Nephron progenitor cell (in vitro differentiated cells): ENCODE measurements around the gene OR2T27.

ENCODE experiments used
- DNase-seq: peaks from one replicate; pipeline ENCODE4 v3.0.0; 2021
- H3K27ac Mint-ChIP-seq: 2 replicates; pipeline ENCODE4 v1.8.0; 2021; ENCODE audit warnings: mild to moderate bottlenecking, moderate library complexity, mixed read lengths
- H3K27me3 Mint-ChIP-seq: 2 replicates; pipeline ENCODE4 v1.8.0; 2021; ENCODE audit warnings: mild to moderate bottlenecking, low read depth, mixed read lengths; ENCODE audit not compliant: poor library complexity
- H3K36me3 Mint-ChIP-seq: 2 replicates; pipeline ENCODE4 v1.8.0; 2021; ENCODE audit warnings: low read depth, mixed read lengths
- H3K4me1 Mint-ChIP-seq: 2 replicates; pipeline ENCODE4 v1.8.0; 2021; ENCODE audit warnings: mixed read lengths
- H3K4me3 Mint-ChIP-seq: 2 replicates; pipeline ENCODE4 v1.8.0; 2021; ENCODE audit warnings: mild to moderate bottlenecking, moderate library complexity, mixed read lengths
- H3K9me3 Mint-ChIP-seq: 2 replicates; pipeline ENCODE4 v1.8.0; 2021; ENCODE audit warnings: mild to moderate bottlenecking, moderate library complexity, mixed read lengths
- TF ChIP-seq, protein P1 (sequence below): fragments of 200-600 bp; sonication (generic); IDR thresholded peaks from 2 replicates; pipeline ENCODE4 v1.5.0; 2021; ENCODE audit warnings: antibody characterized with exemption

OR2T27 gene

DNA sequence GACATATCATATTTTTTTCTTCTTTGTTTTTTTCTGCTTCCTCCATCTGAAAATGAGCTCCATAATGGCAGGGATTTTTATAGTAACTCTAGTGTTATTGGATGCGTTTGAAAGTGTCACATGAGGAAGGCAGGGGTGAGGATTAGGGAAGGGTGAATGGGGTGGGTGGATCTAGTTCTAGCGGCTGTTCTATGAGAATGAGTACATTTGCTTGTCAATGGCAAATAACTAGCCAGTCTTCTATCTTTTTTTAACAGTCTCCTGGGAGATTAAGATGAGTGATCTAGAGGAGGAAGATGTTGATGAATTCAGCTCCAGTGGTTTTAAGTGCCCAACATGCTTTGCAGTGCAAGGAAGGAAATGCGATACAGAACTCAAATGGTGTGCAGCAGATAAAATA lies 41.4 kb upstream of the OR2T27 start:
- no peak overlapping the region for H3K27ac Mint-ChIP-seq
- peaks cover 75% of the 10 kb centered on the region for H3K9me3 Mint-ChIP-seq
- peaks cover 2% of the 10 kb centered on the region for H3K27me3 Mint-ChIP-seq
- TF ChIP-seq, protein P1, sequence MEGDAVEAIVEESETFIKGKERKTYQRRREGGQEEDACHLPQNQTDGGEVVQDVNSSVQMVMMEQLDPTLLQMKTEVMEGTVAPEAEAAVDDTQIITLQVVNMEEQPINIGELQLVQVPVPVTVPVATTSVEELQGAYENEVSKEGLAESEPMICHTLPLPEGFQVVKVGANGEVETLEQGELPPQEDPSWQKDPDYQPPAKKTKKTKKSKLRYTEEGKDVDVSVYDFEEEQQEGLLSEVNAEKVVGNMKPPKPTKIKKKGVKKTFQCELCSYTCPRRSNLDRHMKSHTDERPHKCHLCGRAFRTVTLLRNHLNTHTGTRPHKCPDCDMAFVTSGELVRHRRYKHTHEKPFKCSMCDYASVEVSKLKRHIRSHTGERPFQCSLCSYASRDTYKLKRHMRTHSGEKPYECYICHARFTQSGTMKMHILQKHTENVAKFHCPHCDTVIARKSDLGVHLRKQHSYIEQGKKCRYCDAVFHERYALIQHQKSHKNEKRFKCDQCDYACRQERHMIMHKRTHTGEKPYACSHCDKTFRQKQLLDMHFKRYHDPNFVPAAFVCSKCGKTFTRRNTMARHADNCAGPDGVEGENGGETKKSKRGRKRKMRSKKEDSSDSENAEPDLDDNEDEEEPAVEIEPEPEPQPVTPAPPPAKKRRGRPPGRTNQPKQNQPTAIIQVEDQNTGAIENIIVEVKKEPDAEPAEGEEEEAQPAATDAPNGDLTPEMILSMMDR: no peak
- no peak for DNase-seq
- H3K4me3 Mint-ChIP-seq: no peak overlapping the region
- no peaks in the 10 kb centered on the region for H3K36me3 Mint-ChIP-seq
- H3K4me1 Mint-ChIP-seq: no peaks in the 10 kb centered on the region

- DNase-seq: no peak
- peaks cover 77% of the 10 kb centered on the region for H3K9me3 Mint-ChIP-seq
Observed at GRCh38 chr1:248696261-248696660, 40.9 kb upstream of the OR2T27 start.

DNA sequence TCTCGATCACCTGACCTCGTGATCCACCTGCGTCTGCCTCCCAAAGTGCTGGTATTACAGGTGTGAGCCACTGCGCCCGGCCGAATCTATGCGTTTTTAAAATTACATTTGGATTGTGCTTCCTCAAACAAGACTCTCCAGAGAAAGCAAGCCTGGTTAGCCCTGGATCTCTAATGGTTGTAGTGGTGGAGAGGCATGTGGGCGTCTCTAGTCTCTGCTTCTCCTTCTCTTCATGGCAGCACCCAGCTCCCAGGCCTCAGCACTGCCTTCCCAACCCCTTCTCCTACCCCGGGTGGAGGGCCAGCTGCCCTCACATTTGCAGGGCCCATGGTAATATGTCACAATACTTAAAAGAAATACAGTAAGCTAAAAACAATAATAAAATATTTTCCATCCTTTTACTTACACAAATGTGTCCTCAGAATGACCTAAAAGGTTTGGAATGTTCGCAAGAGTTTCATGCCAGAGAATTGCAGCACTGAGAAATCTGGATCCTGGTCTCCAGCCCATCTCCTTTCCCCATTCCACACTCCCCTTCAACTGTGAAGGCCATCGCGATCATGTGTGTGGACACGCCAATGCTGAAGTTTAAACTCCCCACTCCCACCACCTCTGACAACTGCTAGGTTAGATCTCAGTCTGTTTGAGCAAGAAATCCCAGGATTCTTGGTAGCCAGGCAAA lies 40.3 kb upstream of the OR2T27 start:
- TF ChIP-seq, protein P1: no peak
- no peaks in the 10 kb centered on the region for H3K36me3 Mint-ChIP-seq
- no peak overlapping the region for H3K27ac Mint-ChIP-seq
- DNase-seq: no peak
- peaks cover 2% of the 10 kb centered on the region for H3K27me3 Mint-ChIP-seq
- no peak overlapping the region for H3K4me3 Mint-ChIP-seq
- no peaks in the 10 kb centered on the region for H3K4me1 Mint-ChIP-seq
- peaks cover 83% of the 10 kb centered on the region for H3K9me3 Mint-ChIP-seq

More at GRCh38 chr1:248696261-248696660, 40.9 kb upstream of the OR2T27 start:
- Mint-ChIP-seq H3K36me3 (no peaks in the 10 kb centered on the region), H3K4me1 (no peaks in the 10 kb centered on the region), H3K27ac (no peak overlapping the region), H3K27me3 (peaks cover 2% of the 10 kb centered on the region), H3K4me3 (no peak overlapping the region)
- TF ChIP-seq, protein P1: no peak

- no peaks in the 10 kb centered on the region for H3K36me3 Mint-ChIP-seq
- no peak for DNase-seq
- H3K4me3 Mint-ChIP-seq: no peak overlapping the region
- no peak overlapping the region for H3K27ac Mint-ChIP-seq
- H3K9me3 Mint-ChIP-seq: peaks cover 91% of the 10 kb centered on the region
- H3K27me3 Mint-ChIP-seq: peaks cover 2% of the 10 kb centered on the region
- TF ChIP-seq, protein P1: no peak
- no peaks in the 10 kb centered on the region for H3K4me1 Mint-ChIP-seq
Observed at GRCh38 chr1:248691567-248692155, 36.3 kb upstream of the OR2T27 start.

DNA sequence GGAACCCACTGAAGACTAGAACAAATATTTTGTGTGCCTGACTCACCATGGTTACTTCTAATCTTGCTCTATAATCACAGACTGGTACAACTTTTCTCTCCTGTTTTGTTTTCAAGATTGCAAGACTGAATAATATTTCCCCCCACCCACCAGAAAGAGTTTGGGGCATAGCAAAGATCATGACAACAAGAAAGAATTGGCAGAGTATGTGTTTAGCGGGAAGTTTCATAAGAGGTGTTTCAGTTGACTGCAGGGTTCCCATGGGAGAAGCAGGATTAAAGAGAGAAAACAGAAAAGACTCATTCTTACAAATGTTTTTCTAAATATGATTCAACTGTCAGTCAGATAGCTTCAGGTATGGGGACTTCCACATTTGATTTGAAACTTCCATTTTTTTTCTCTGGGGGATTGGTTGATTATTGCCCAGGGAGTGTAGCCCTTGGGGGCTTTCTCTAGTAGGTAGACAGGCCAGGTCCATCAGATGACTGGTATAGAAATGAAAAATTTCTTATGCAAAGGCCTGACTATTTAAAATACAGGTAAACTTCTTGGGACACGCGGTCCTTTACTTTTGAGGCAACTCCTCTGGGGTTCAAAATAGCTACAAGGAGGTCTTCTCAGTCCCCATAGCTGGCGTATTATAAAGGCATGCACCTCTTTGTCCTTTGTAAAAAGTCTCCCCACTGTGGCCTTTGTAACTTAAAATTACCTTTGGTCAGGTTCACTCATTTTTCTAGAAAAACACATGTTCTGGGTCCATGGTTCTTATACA lies 33.4 kb upstream of the OR2T27 start:
- Mint-ChIP-seq H3K4me1 (no peaks in the 10 kb centered on the region), H3K27me3 (no peaks in the 10 kb centered on the region), H3K9me3 (peaks cover 84% of the 10 kb centered on the region), H3K36me3 (no peaks in the 10 kb centered on the region), H3K27ac (no peak overlapping the region), H3K4me3 (no peak overlapping the region)
- TF ChIP-seq, protein P1: no peak
- no peak for DNase-seq
